CD14-positive monocyte (primary cell): Measurements from ENCODE around the gene GALNTL6. TPM values are rescaled to one million over a fixed set of nuclear protein-coding genes. Genes with fewer than 3 reads are reported as not detected.

ENCODE experiments used
- DNase-seq, 3 donors: peaks; one replicate each; pipeline ENCODE4 v3.0.0-alpha.2; 2011 to 2022
- H2AFZ ChIP-seq: 2 replicates; pipeline ENCODE4 v1.6.0; 2012; ENCODE audit warnings: mild to moderate bottlenecking, low read depth, low read length, inconsistent platforms; ENCODE audit not compliant: insufficient read depth, poor library complexity, severe bottlenecking
- H3K27ac ChIP-seq, 2 donors: 1 replicate in 1 of 2; 2 replicates in 1 of 2; pipeline ENCODE4 v1.5.1; 2012 to 2013; ENCODE audit warnings: low read length in 2 of 2, control low read depth in 1 of 2, inconsistent platforms in 1 of 2, low read depth in 1 of 2, mild to moderate bottlenecking in 1 of 2
- H3K27me3 ChIP-seq, 2 donors: one replicate each; pipeline versions ENCODE4 v1.6.0 to v1.6.1; 2011 to 2013; ENCODE audit warnings: low read length in 2 of 2; ENCODE audit not compliant: control insufficient read depth in 2 of 2, insufficient read depth in 2 of 2
- H3K36me3 ChIP-seq, 2 donors: replicated peaks in 1 of 2; 1 replicate in 1 of 2; 2 replicates in 1 of 2; pipeline versions ENCODE4 v1.5.1 to v1.6.1; 2012 to 2013; ENCODE audit warnings: low read length in 2 of 2, control low read depth in 1 of 2, inconsistent platforms in 1 of 2, mild to moderate bottlenecking in 1 of 2; ENCODE audit not compliant: insufficient read depth in 2 of 2, control insufficient read depth in 1 of 2
- H3K4me1 ChIP-seq, 2 donors: 1 replicate in 1 of 2; 2 replicates in 1 of 2; pipeline versions ENCODE4 v1.5.1 to v1.6.1; 2012 to 2013; ENCODE audit warnings: low read length in 2 of 2, control low read depth in 1 of 2, inconsistent platforms in 1 of 2, mild to moderate bottlenecking in 1 of 2, moderate library complexity in 1 of 2; ENCODE audit not compliant: insufficient read depth in 2 of 2, control insufficient read depth in 1 of 2
- H3K4me2 ChIP-seq: replicated peaks from 2 replicates; pipeline ENCODE3; 2012; ENCODE audit warnings: low read length, moderate library complexity, mild to moderate bottlenecking; ENCODE audit not compliant: poor library complexity, severe bottlenecking; ENCODE audit errors: extremely low read depth
- H3K4me3 ChIP-seq, 3 experiments: fragments of 200-600 bp in 1 of 3; sonication (generic) in 1 of 3; replicated peaks in 1 of 3; 1 replicate in 2 of 3; 2 replicates in 1 of 3; pipeline ENCODE4 v1.5.1; 2011 to 2013; ENCODE audit warnings: low read length in 3 of 3, mild to moderate bottlenecking in 3 of 3, control low read depth in 2 of 3, low read depth in 2 of 3, inconsistent platforms in 1 of 3, moderate library complexity in 1 of 3
- H3K79me2 ChIP-seq: 2 replicates; pipeline ENCODE4 v1.6.0; 2012; ENCODE audit warnings: mild to moderate bottlenecking, control low read depth, inconsistent platforms, low read length, moderate library complexity; ENCODE audit not compliant: insufficient read depth
- H3K9ac ChIP-seq: 2 replicates; pipeline ENCODE4 v1.6.0; 2017; ENCODE audit warnings: low read length, mild to moderate bottlenecking; ENCODE audit not compliant: insufficient read depth, poor library complexity, severe bottlenecking
- H3K9me3 ChIP-seq, 2 donors: replicated peaks in 1 of 2; 1 replicate in 1 of 2; 2 replicates in 1 of 2; pipeline versions ENCODE4 v1.5.1 to v1.6.1; 2012 to 2013; ENCODE audit warnings: low read length in 2 of 2, control low read depth in 1 of 2; ENCODE audit not compliant: control insufficient read depth in 1 of 2, insufficient read depth in 1 of 2
- H4K20me1 ChIP-seq: 2 replicates; pipeline ENCODE4 v1.6.0; 2012; ENCODE audit warnings: mild to moderate bottlenecking, low read length, control low read depth, moderate library complexity; ENCODE audit not compliant: insufficient read depth
- H3K27ac Mint-ChIP-seq, 7 donors: one replicate each; pipeline ENCODE4 v1.8.0; 2020; ENCODE audit warnings: mild to moderate bottlenecking in 7 of 7, mixed read lengths in 7 of 7, moderate library complexity in 6 of 7, inconsistent platforms in 2 of 7
- H3K27me3 Mint-ChIP-seq, 3 donors: one replicate each; pipeline ENCODE4 v1.8.0; 2021 to 2022; ENCODE audit warnings: low read depth in 3 of 3, mild to moderate bottlenecking in 3 of 3, mixed read lengths in 3 of 3, moderate library complexity in 3 of 3, inconsistent platforms in 1 of 3
- H3K36me3 Mint-ChIP-seq, 2 donors: one replicate each; pipeline ENCODE4 v1.8.0; 2020; ENCODE audit warnings: mixed read lengths in 2 of 2, inconsistent platforms in 1 of 2, mild to moderate bottlenecking in 1 of 2
- H3K4me1 Mint-ChIP-seq: one replicate; pipeline ENCODE4 v1.8.0; 2020; ENCODE audit warnings: mild to moderate bottlenecking, mixed read lengths
- H3K4me3 Mint-ChIP-seq, 2 donors: one replicate each; pipeline ENCODE4 v1.8.0; 2020; ENCODE audit warnings: mild to moderate bottlenecking in 2 of 2, mixed read lengths in 2 of 2, moderate library complexity in 1 of 2
- H3K9me3 Mint-ChIP-seq, 7 donors: one replicate each; pipeline ENCODE4 v1.8.0; 2020 to 2022; ENCODE audit warnings: mixed read lengths in 7 of 7, mild to moderate bottlenecking in 6 of 7, moderate library complexity in 6 of 7, inconsistent platforms in 2 of 7
- CTCF ChIP-seq: fragments of 200-600 bp; IDR thresholded peaks from one replicate; pipeline ENCODE4 v1.8.0; 2022; ENCODE audit warnings: antibody characterized with exemption, mild to moderate bottlenecking
- WGBS: methylation state at CpG from one replicate; pipeline ENCODE4 v1.1.5; 2013; ENCODE audit warnings: missing lambda C conversion rate; ENCODE audit not compliant: insufficient coverage; 5-methylcytosine and 5-hydroxymethylcytosine counted together
- intact Hi-C, 2 donors: fragments of 100-400 bp; cut with micrococcal nuclease; formaldehyde crosslinking; loops; one replicate each; pipeline versions ENCODE4 v1.15.0 to v1.15.1; 2023
- polyA plus RNA-seq, 3 donors: library from polyadenylated mRNA; depleted of rRNA in 1 of 3; unstranded in 2 of 3; stranded (reverse) in 1 of 3; fragments of 300-500 nt in 2 of 3; fragments of >200 nt in 1 of 3; fragmentation: Illumina TruSeq in 2 of 3; gene quantifications; 1 replicate in 2 of 3; 2 replicates in 1 of 3; pipeline ENCODE4 v1.2.3, GENCODE V29; 2012 to 2021

The GALNTL6 gene
- polyA plus RNA-seq, 3 donors = 0.05 TPM; not detected in 2

- TF ChIP-seq CTCF = no peak
- no peaks in the 10 kb centered on the region for H3K4me1 ChIP-seq
- no peak overlapping the region for H3K27ac ChIP-seq
- no peaks in the 10 kb centered on the region for H3K27me3 Mint-ChIP-seq
- H3K36me3 Mint-ChIP-seq = no peaks in the 10 kb centered on the region
- H3K9me3 Mint-ChIP-seq = peaks cover 0 to 4% (median 0%) of the 10 kb centered on the region in 7 donors
- H2AFZ ChIP-seq = no peak overlapping the region
- intact Hi-C loops = no loop called here
- no peaks in the 10 kb centered on the region for H3K79me2 ChIP-seq
- no peaks in the 10 kb centered on the region for H3K36me3 ChIP-seq
- no peak overlapping the region for H3K4me2 ChIP-seq
- H3K4me3 Mint-ChIP-seq = no peak overlapping the region
- H3K27ac Mint-ChIP-seq = no peak overlapping the region
- no peaks in the 10 kb centered on the region for H3K9me3 ChIP-seq
- no peaks in the 10 kb centered on the region for H3K27me3 ChIP-seq
- H3K4me3 ChIP-seq = no peak overlapping the region
- no peaks in the 10 kb centered on the region for H3K4me1 Mint-ChIP-seq
- 88% methylated on average over 1 of the region's 3 CpGs for WGBS
- no peak for DNase-seq
- no peak overlapping the region for H3K9ac ChIP-seq
- no peaks in the 10 kb centered on the region for H4K20me1 ChIP-seq
Observed at GRCh38 chr4:172404676-172405075, 591.5 kb downstream of the GALNTL6 start.

- Mint-ChIP-seq H3K36me3 (no peaks in the 10 kb centered on the region), H3K4me3 (no peak overlapping the region), H3K9me3 (peaks cover 0 to 2% (median 0%) of the 10 kb centered on the region in 7 donors), H3K27me3 (no peaks in the 10 kb centered on the region), H3K4me1 (no peaks in the 10 kb centered on the region), H3K27ac (no peak overlapping the region)
- no peaks in the 10 kb centered on the region for H3K4me1 ChIP-seq
- no peak for DNase-seq
- no peaks in the 10 kb centered on the region for H3K27me3 ChIP-seq
- no peak overlapping the region for H2AFZ ChIP-seq
- H4K20me1 ChIP-seq = no peaks in the 10 kb centered on the region
- H3K36me3 ChIP-seq = no peaks in the 10 kb centered on the region
- no peaks in the 10 kb centered on the region for H3K79me2 ChIP-seq
- H3K27ac ChIP-seq = no peak overlapping the region
- WGBS = no CpG with 5 or more reads among the region's 1 CpG
- intact Hi-C loops = no loop called here
- H3K4me2 ChIP-seq = no peak overlapping the region
- H3K4me3 ChIP-seq = no peak overlapping the region
- no peak for TF ChIP-seq CTCF
- no peak overlapping the region for H3K9ac ChIP-seq
- no peaks in the 10 kb centered on the region for H3K9me3 ChIP-seq
Observed at GRCh38 chr4:172410363-172410762, 597.2 kb downstream of the GALNTL6 start.
